Stimulated activated CD8-positive, alpha-beta memory T cell treated with anti-CD3 and anti-CD28 coated beads, Interleukin-7, amount 100 ng/mL, for 48 hours (primary cell): ENCODE measurements around the gene LTN1.
"Not testable (repeated sequence)": the region's sequence is repeated elsewhere in the genome, so short reads cannot be mapped to it uniquely, and the experiment has no call there.

ENCODE experiments used
- DNase-seq, 2 donors: peaks; one replicate each; pipeline ENCODE4 v3.0.0-alpha.2; 2020; ENCODE audit warnings: low read depth in 1 of 2; ENCODE audit errors: extremely low read depth in 1 of 2

Gene LTN1

GRCh38 chr21:28982637-28983036 lies 10.0 kb downstream of the LTN1 start:
- no peak for DNase-seq

- no peak for DNase-seq
Measured at GRCh38 chr21:28979092-28979491, 13.6 kb downstream of the LTN1 start.

- no peak for DNase-seq
Measured at GRCh38 chr21:28975397-28975796, 17.3 kb downstream of the LTN1 start.

- DNase-seq, result no peak
Measured at GRCh38 chr21:28974531-28975227, 18.0 kb downstream of the LTN1 start.

GRCh38 chr21:28972398-28972797 lies 20.3 kb downstream of the LTN1 start:
- no peak for DNase-seq

GRCh38 chr21:28971171-28971570 lies 21.5 kb downstream of the LTN1 start:
- DNase-seq, result no peak

GRCh38 chr21:28963831-28964230 lies 28.8 kb downstream of the LTN1 start:
- no peak for DNase-seq

GRCh38 chr21:28962465-28962864 lies 30.2 kb downstream of the LTN1 start:
- no peak for DNase-seq

- no peak for DNase-seq
Measured at GRCh38 chr21:28961927-28962326, 30.8 kb downstream of the LTN1 start.

GRCh38 chr21:28960245-28960644 lies 32.4 kb downstream of the LTN1 start:
- no peak for DNase-seq

GRCh38 chr21:28959367-28960099 lies 33.1 kb downstream of the LTN1 start:
- no peak for DNase-seq

GRCh38 chr21:28953247-28953646 lies 39.4 kb downstream of the LTN1 start:
- no peak for DNase-seq

GRCh38 chr21:28952686-28953085 lies 40.0 kb downstream of the LTN1 start:
- no peak for DNase-seq

- DNase-seq, result no peak
Measured at GRCh38 chr21:28949318-28949717, 43.4 kb downstream of the LTN1 start.

GRCh38 chr21:28944296-28944695 lies 48.4 kb downstream of the LTN1 start:
- DNase-seq, result no peak

- DNase-seq, result no peak
Measured at GRCh38 chr21:28943631-28944030, 49.0 kb downstream of the LTN1 start.

- no peak for DNase-seq
Measured at GRCh38 chr21:28938726-28939125, 54.0 kb downstream of the LTN1 start.

- DNase-seq, result no peak
Measured at GRCh38 chr21:28937737-28938136, 54.9 kb downstream of the LTN1 start.

GRCh38 chr21:28936721-28937120 lies 56.0 kb downstream of the LTN1 start:
- DNase-seq, result no peak

GRCh38 chr21:28936036-28936435 lies 56.6 kb downstream of the LTN1 start:
- DNase-seq, result no peak

- no peak for DNase-seq
Measured at GRCh38 chr21:28932717-28933116, 60.0 kb downstream of the LTN1 start.

GRCh38 chr21:28931708-28932372 lies 60.8 kb downstream of the LTN1 start:
- DNase-seq, result not testable (repeated sequence)
